ENCODE data around the gene PRR3. TPM values are rescaled to one million over a fixed set of nuclear protein-coding genes. Genes with fewer than 3 reads are reported as not detected.

Gene PRR3
- total and polyA plus RNA-seq, 9 of the 15 experiments (the other 6 are each of a cell fraction or from before 2014, with no cell fraction given): 23.5 to 59.6 (median 28.8) TPM

GRCh38 chr6:30507849-30508827, 49.0 kb upstream of the PRR3 start:
- FAIRE-seq: peak; percentile 60
- Histone ChIP-seq H2AFZ (ENCODE audit: low read depth, low read length) (peak overlapping the region; percentile 94), H3K4me1 (replicated peaks in 1 of 2; ENCODE audit: control insufficient read depth in 2 of 2, insufficient read depth in 2 of 2, low read length in 2 of 2) (peaks cover 0 to 26% of the 10 kb centered on the region in 2 experiments; a peak in 3 of 5 replicates), H3K36me3 (ENCODE audit: control insufficient read depth, insufficient read depth, low read length) (no peaks in the 10 kb centered on the region), H3K4me3 (no peak overlapping the region), H3K9me1 (ENCODE audit: control insufficient read depth, insufficient read depth, low read length) (no peaks in the 10 kb centered on the region), H3K9me3 (replicated peaks; ENCODE audit: control insufficient read depth, insufficient read depth, low read depth, low read length) (0 out of 2 replicates have a peak, but pooled peaks cover 4% of the 10 kb centered on the region), H3K27ac (ENCODE audit: extremely low read depth, low read depth, low read length) (peak overlapping the region; percentile 69), H3K4me2 (ENCODE audit: insufficient read depth, low read length) (peak overlapping the region; percentile 32; the same call in 1 of the 2 replicates), H3K79me2 (ENCODE audit: control insufficient read depth, insufficient read depth, low read length) (no peaks in the 10 kb centered on the region), H4K20me1 (replicated peaks; ENCODE audit: control insufficient read depth, insufficient read depth, low read length) (no peaks in the 10 kb centered on the region), H3K27me3 (ENCODE audit: control insufficient read depth in 2 of 2, insufficient read depth in 2 of 2, low read length in 2 of 2) (no peaks in the 10 kb centered on the region; a peak in 1 of 5 replicates), H3K9ac (ENCODE audit: insufficient read depth in 1 of 2, low read depth in 2 of 2, low read length in 2 of 2) (no peak overlapping the region)
- no TSS peak for BruUV-seq (replicated peaks)
- intact Hi-C loops (cut with micrococcal nuclease): no loop called here
- in situ Hi-C loops (cut with MboI): no loop called here
- 45% methylated on average over 5 of the region's 5 CpGs for WGBS (ENCODE audit: insufficient coverage, low coverage, missing lambda C conversion rate)
- DNase-seq (ENCODE audit: extremely low read depth in 1 of 4, low spot score in 3 of 4): peak in 2 of 4 experiments; percentile 6 to 27
- CTCF ChIA-PET (ENCODE audit: low intra/inter-chr PET ratio): no interaction called here
- POLR2A ChIA-PET: interaction anchor here (2.4 kb wide), 1 partner anchor 12 kb away, joined by 8 read pairs; no protein-coding TSS in a partner anchor
- peak; percentile 60 for ATAC-seq
- TF ChIP-seq GABPA (tag; conservative IDR thresholded peaks at IDR 0.05; ENCODE audit: low read depth) (no peak), TRIM24 (IDR thresholded peaks at IDR 0.05) (no peak), IRF2 (CRISPR knock-in tag; IDR thresholded peaks at IDR 0.05) (no peak), PHB2 (IDR thresholded peaks at IDR 0.05; ENCODE audit: low read depth) (no peak), CBFA2T2 (conservative IDR thresholded peaks at IDR 0.05) (0 out of 2 replicates have a peak, but pooled peaks have one; percentile 9), DPF2 (IDR thresholded peaks at IDR 0.05) (0 out of 2 replicates have a peak, but pooled peaks have one; percentile 17), GATA2 (CRISPR knock-in tag; IDR thresholded peaks at IDR 0.05) (no peak), KDM5B (IDR thresholded peaks at IDR 0.05; ENCODE audit: insufficient replicate concordance, low read depth, low read length) (no peak), ZNF134 (CRISPR knock-in tag; conservative IDR thresholded peaks at IDR 0.05) (no peak), RBM14 (IDR thresholded peaks at IDR 0.05; ENCODE audit: borderline replicate concordance, insufficient read depth, low read depth, low read length) (no peak), TSHZ1 (CRISPR knock-in tag; IDR thresholded peaks at IDR 0.05) (0 out of 2 replicates have a peak, but pooled peaks have one; percentile 30), NCOA6 (IDR thresholded peaks at IDR 0.05) (no peak), DACH1 (IDR thresholded peaks at IDR 0.05; ENCODE audit: partially characterized antibody) (no peak)
- TF ChIP-seq, protein P1, sequence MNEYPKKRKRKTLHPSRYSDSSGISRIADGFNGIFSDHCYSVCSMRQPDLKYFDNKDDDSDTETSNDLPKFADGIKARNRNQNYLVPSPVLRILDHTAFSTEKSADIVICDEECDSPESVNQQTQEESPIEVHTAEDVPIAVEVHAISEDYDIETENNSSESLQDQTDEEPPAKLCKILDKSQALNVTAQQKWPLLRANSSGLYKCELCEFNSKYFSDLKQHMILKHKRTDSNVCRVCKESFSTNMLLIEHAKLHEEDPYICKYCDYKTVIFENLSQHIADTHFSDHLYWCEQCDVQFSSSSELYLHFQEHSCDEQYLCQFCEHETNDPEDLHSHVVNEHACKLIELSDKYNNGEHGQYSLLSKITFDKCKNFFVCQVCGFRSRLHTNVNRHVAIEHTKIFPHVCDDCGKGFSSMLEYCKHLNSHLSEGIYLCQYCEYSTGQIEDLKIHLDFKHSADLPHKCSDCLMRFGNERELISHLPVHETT (CRISPR knock-in tag; conservative IDR thresholded peaks at IDR 0.05 in 1 of 2, IDR thresholded peaks at IDR 0.05 in 1 of 2): peak in 1 of 2 experiments; percentile 39; a peak in 2 of 4 replicates
- TF ChIP-seq, protein P2, sequence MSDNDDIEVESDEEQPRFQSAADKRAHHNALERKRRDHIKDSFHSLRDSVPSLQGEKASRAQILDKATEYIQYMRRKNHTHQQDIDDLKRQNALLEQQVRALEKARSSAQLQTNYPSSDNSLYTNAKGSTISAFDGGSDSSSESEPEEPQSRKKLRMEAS (CRISPR knock-in tag; IDR thresholded peaks at IDR 0.05): peak; percentile 25; the same call in 1 of the 2 replicates
